Central memory CD8-positive, alpha-beta T cell (primary cell): ENCODE measurements around the gene EEFSEC.
A peak's percentile ranks its signal among the peaks of the same experiment; 100 is the strongest.

Source experiments
- ATAC-seq: fragments of 150-1000 bp; cut with Tn5 transposase; replicated peaks from 2 replicates; pipeline ENCODE4 v1.10.0; 2022; ENCODE audit warnings: mild to moderate bottlenecking, moderate FRiP score, moderate number of reproducible peaks; ENCODE audit not compliant: poor library complexity, severe bottlenecking; ENCODE audit errors: extremely low read depth
- DNase-seq, 2 donors: peaks; one replicate each; pipeline ENCODE4 v3.0.0; 2021; ENCODE audit warnings: low spot score in 2 of 2
- H3K27ac Mint-ChIP-seq: one replicate; pipeline ENCODE4 v1.8.0; 2022; ENCODE audit warnings: low read depth, mild to moderate bottlenecking, moderate library complexity, mixed read lengths
- H3K27me3 Mint-ChIP-seq: one replicate; pipeline ENCODE4 v1.8.0; 2022; ENCODE audit warnings: mixed read lengths
- H3K36me3 Mint-ChIP-seq: one replicate; pipeline ENCODE4 v1.8.0; 2022; ENCODE audit warnings: mild to moderate bottlenecking, moderate library complexity, mixed read lengths; ENCODE audit not compliant: insufficient read depth
- H3K4me1 Mint-ChIP-seq: one replicate; pipeline ENCODE4 v1.8.0; 2022; ENCODE audit warnings: mixed read lengths
- H3K4me3 Mint-ChIP-seq: one replicate; pipeline ENCODE4 v1.8.0; 2022; ENCODE audit warnings: mild to moderate bottlenecking, moderate library complexity, mixed read lengths
- H3K9me3 Mint-ChIP-seq: one replicate; pipeline ENCODE4 v1.8.0; 2022; ENCODE audit warnings: mixed read lengths

EEFSEC gene

DNA sequence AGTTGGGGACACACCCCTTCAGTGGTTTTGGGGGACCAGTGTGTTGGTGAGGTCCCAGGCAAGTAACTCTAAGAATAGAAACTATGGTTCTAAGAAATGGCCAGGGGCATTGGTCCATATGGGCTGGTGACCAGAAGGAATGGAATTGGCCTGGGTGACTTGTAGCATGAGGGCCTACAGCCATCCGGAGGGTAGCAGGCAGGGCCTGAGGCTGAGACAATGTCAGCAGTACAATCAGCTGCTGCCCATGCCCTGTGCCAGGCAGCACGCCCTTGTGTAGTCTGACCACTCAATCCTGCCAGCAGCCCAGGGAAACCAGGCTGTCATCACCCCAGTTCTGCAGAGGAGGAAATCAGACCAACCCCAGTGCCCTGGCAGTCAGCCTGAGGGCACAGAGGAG, 212.9 kb downstream of the EEFSEC start:
- no peak for DNase-seq
- Mint-ChIP-seq H3K9me3 (no peaks in the 10 kb centered on the region), H3K4me1 (peaks cover 23% of the 10 kb centered on the region), H3K4me3 (no peak overlapping the region), H3K36me3 (peaks cover 8% of the 10 kb centered on the region), H3K27me3 (no peaks in the 10 kb centered on the region), H3K27ac (peak overlapping the region; percentile 79)
- ATAC-seq: no peak

DNA sequence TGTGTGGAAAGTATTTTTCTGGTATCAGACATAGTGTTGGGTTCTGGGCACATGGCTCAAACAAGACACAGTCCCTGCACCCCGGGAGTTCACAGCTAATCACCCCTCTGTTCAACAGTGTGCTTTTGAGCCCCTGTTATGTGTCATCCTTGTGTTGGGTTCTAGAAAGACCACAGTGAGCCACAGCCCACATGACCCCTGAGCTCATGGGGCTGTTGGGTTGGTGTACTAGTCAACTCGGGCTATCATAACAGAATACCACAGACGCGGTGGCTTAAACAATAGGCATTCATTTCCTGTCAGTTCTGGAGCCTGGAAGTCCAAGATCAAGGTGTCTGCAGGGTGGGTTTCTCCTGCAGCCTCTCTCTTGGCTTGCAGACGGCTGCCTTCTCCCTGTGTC, 213.4 kb downstream of the EEFSEC start:
- Mint-ChIP-seq H3K4me3 (no peak overlapping the region), H3K27me3 (no peaks in the 10 kb centered on the region), H3K27ac (no peak overlapping the region), H3K4me1 (peaks cover 23% of the 10 kb centered on the region), H3K9me3 (no peaks in the 10 kb centered on the region), H3K36me3 (peaks cover 8% of the 10 kb centered on the region)
- no peak for DNase-seq
- no peak for ATAC-seq

DNA sequence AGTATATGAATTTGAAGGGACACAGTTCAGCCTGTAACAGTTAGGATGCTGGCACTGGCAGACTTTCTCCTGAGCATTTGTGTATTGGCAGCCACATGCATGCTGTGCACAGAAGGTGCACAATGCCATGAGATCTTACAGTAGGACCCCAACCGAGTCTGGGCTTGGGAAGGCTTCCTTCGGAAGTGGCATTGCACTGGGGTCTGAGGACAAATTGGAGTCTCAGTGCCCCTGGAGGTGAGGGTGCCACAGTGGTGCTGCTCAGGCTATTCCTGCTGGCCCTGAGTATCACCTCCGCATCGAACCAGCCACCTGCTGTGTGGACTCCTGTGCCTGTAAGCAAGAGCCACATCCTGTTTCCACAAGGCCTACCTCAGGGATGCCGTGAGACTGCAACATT, 213.9 kb downstream of the EEFSEC start:
- Mint-ChIP-seq H3K4me3 (no peak overlapping the region), H3K27me3 (no peaks in the 10 kb centered on the region), H3K9me3 (no peaks in the 10 kb centered on the region), H3K27ac (no peak overlapping the region), H3K4me1 (peaks cover 23% of the 10 kb centered on the region), H3K36me3 (peaks cover 8% of the 10 kb centered on the region)
- DNase-seq (no peak), ATAC-seq (no peak)

DNA sequence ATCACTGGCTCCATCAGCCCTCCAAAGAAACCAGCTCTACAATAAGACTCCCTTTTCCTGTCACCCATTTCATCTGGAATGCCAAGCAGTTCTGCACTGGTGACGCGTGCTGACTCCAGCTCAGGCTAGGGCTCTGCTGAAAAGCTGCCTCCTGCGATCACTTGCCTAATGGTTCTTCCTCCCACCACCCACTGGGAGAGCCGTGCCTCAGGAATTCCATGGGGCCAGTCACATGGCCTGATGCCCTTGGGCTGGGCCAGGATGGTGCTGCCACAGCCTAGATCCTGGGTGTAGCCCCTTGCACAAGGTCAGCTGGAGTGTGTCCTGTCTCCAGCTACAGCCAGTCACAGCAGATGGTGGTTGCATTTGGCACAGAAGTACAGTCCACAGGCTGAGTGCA, 214.5 kb downstream of the EEFSEC start:
- peaks cover 23% of the 10 kb centered on the region for H3K4me1 Mint-ChIP-seq
- peaks cover 8% of the 10 kb centered on the region for H3K36me3 Mint-ChIP-seq
- H3K4me3 Mint-ChIP-seq: no peak overlapping the region
- DNase-seq (no peak), ATAC-seq (no peak)
- H3K27ac Mint-ChIP-seq: no peak overlapping the region
- H3K9me3 Mint-ChIP-seq: no peaks in the 10 kb centered on the region
- H3K27me3 Mint-ChIP-seq: no peaks in the 10 kb centered on the region

DNA sequence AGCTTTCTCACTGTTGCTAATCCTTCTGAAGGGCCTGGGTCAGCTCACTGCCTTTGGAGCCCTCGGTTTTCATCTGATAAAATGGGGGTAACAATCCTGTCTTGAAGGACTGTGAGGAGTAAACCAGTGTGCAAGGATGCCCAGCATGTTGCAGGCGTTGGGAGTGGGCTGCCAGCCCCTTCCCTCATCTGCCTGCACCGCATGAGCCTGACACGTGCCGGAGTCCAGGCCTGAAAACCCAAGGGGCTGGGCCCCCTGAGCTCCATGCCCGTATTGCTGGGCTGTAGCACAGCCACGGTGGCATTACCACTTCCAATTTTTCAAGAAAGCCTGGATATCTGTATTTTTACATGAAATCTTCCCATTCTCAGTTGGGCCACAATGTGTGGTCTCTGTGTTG, 215.3 kb downstream of the EEFSEC start:
- no peak for DNase-seq
- Mint-ChIP-seq H3K27ac (no peak overlapping the region), H3K27me3 (no peaks in the 10 kb centered on the region), H3K4me3 (no peak overlapping the region), H3K4me1 (peaks cover 23% of the 10 kb centered on the region), H3K36me3 (peaks cover 8% of the 10 kb centered on the region), H3K9me3 (no peaks in the 10 kb centered on the region)
- no peak for ATAC-seq

DNA sequence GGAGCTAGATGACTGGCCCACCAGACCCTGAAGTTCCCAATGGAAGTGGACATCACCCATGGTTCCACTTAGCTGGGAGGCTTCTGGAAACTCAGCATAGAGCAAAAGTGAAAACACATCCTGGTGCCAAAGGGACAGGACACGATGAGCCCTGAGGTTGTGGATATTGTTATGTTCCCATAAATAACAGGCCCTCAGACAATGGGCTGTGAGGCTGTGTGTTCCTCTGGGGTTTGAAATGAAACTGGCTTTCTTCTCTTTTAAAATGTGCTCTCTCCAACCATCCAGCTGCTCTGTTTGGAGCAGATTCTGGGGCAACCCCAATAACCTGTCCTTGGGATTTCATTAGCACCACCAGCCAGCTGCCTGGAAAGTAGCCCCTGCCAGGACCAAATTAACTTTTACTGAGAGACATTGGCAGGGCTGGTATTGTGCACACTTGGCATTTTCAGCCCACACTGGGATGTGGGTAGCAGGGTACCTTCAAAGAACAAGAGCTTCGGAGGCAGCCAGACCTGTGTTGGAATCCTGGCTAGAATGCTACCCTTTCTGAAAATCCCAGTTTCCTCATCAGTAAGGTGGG, 215.9 kb downstream of the EEFSEC start:
- peaks cover 8% of the 10 kb centered on the region for H3K36me3 Mint-ChIP-seq
- no peak for ATAC-seq
- H3K4me3 Mint-ChIP-seq: no peak overlapping the region
- no peak for DNase-seq
- peaks cover 23% of the 10 kb centered on the region for H3K4me1 Mint-ChIP-seq
- no peak overlapping the region for H3K27ac Mint-ChIP-seq
- no peaks in the 10 kb centered on the region for H3K27me3 Mint-ChIP-seq
- no peaks in the 10 kb centered on the region for H3K9me3 Mint-ChIP-seq

DNA sequence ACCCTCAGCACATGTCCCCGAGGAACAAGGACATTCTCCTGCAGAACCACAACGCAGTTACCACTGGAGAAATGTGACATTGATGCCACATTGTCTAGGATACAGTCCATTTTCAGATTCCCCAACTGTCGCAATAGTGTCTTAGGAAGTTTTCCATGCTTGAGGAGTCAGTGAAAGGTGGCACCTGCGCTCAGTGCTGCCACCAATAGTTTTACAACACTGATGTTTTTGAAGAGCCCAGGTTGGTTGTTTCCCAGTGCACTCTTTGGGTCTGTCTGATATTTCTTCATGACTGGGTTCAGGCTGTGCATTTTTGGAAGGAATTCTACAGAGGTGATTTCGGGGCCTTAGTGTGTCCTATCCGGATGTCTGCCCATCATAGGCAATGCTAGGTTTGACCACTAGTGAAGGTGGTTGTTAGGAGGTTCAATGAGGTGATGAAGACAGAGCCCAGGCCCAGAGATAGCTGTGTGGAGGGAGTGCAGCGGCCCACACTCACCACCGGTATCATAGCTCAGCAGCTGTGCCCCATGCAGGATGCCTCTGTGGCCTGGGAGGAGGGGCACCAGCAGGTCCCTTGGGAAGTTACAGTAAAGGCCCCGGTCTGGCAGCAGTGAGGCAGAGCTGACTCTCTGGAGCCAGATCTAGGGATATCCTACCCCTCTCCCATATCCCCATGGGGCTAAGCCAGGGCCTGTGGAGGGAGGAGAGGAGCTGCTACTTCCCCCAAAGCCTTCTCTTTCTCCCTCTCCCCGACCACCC, 216.8 kb downstream of the EEFSEC start:
- Mint-ChIP-seq H3K27ac (no peak overlapping the region), H3K9me3 (no peaks in the 10 kb centered on the region)

DNA sequence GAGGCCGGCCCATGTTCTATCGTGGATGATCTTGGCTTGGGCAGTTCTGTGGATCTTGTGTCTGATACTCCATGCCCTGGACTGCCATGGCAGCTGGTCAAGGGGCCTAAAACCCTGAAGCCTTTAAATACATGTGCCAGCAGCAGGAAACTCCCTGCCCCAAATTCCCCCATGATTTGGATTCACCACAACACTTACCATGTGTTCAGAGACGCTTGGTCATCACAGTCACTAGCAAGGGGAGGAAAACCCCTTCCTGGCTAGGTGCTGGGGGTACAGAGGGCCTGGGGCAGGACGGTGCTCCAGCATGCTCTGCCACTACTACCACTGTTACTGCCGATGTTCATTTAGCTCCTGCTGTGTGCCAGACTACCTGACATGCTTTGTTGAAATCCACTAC, 219.0 kb downstream of the EEFSEC start:
- no peaks in the 10 kb centered on the region for H3K27me3 Mint-ChIP-seq
- H3K4me1 Mint-ChIP-seq: peaks cover 12% of the 10 kb centered on the region
- no peak overlapping the region for H3K4me3 Mint-ChIP-seq
- H3K27ac Mint-ChIP-seq: no peak overlapping the region
- no peaks in the 10 kb centered on the region for H3K9me3 Mint-ChIP-seq
- no peak for ATAC-seq
- H3K36me3 Mint-ChIP-seq: peaks cover 10% of the 10 kb centered on the region
- no peak for DNase-seq

More for the DNA sequence above, 216.8 kb downstream of the EEFSEC start:
- Mint-ChIP-seq H3K27me3 (no peaks in the 10 kb centered on the region), H3K4me1 (peaks cover 23% of the 10 kb centered on the region), H3K36me3 (peaks cover 8% of the 10 kb centered on the region), H3K4me3 (no peak overlapping the region)
- DNase-seq (no peak), ATAC-seq (no peak)

DNA sequence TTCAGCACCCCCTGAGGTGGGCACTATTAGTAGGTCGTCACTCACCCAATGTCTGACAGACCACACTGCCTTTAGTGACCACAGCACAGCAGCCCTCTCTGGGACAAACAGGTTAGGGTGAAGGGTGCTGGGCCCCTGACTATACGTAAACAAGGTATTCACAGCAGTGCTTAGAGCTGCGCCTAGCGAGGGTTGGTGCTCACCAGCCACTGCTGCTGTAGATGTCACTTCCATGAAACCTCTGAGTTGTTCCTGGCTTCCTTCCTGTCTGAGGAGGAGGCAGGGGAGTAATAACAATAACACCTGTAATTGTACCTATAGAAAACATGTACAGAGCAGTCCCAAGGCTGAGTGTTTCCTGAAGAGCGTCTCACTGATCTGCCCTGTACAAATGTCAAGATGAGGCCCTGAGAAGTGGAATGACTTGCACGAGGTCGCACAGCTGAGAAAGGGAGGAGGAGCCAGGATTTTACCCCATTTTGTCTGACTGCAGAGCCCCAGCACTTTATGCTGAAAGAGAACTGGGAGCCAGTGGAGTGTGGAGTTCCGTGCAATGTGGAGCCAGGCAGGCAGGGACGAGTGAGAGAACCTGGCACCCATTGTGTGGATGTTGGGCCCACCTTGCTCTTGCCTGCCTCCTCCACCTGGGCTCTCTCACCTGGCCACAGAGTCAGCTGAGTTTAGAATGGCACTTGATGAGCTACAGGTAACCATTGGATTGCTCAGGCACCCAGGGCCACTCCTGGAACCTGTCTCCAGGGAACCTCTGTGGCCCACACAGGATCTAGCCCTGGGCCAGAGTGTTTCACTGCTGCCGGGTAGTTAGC, 219.6 kb downstream of the EEFSEC start:
- H3K9me3 Mint-ChIP-seq: no peaks in the 10 kb centered on the region
- peaks cover 12% of the 10 kb centered on the region for H3K4me1 Mint-ChIP-seq
- no peak overlapping the region for H3K27ac Mint-ChIP-seq
- no peak for ATAC-seq
- H3K36me3 Mint-ChIP-seq: peaks cover 9% of the 10 kb centered on the region
- no peak overlapping the region for H3K4me3 Mint-ChIP-seq
- H3K27me3 Mint-ChIP-seq: no peaks in the 10 kb centered on the region
- no peak for DNase-seq

DNA sequence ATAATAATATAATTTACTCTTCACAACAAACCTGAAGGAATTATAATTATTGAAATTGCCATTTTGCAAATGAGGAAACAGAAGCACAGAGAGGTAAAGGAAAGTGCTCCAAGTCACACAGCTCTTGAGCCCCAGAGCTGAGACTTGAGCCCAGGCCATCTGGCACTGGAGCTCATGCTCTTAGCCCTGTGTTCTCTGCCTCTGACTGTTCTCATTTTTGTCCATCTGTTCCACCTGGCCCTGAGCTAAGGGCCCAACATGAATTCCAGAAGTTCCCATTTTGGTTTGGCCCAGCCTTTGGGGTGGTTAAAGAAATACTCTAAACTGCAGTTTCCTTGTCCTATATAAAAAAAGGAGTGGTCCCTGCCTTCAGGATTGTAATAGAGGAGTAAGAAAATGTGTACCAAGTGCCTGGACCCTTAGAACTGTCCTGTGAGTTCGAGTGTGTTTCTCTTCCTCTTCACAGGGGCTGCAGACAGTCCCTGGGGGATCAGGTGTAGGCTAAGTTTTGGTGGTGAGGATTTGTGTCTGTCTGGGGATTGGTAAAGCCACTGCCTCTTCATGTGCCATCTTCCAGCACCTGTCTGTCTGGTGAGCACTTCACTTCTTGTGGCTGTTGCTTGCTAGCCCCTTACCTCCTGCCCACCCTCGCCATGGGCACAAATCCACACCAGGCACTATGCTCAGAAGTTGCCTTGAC, 221.6 kb downstream of the EEFSEC start:
- peaks cover 6% of the 10 kb centered on the region for H3K36me3 Mint-ChIP-seq
- H3K9me3 Mint-ChIP-seq: no peaks in the 10 kb centered on the region
- no peak overlapping the region for H3K4me3 Mint-ChIP-seq
- no peaks in the 10 kb centered on the region for H3K27me3 Mint-ChIP-seq
- H3K27ac Mint-ChIP-seq: no peak overlapping the region
- ATAC-seq: no peak
- peaks cover 9% of the 10 kb centered on the region for H3K4me1 Mint-ChIP-seq
- DNase-seq: no peak

DNA sequence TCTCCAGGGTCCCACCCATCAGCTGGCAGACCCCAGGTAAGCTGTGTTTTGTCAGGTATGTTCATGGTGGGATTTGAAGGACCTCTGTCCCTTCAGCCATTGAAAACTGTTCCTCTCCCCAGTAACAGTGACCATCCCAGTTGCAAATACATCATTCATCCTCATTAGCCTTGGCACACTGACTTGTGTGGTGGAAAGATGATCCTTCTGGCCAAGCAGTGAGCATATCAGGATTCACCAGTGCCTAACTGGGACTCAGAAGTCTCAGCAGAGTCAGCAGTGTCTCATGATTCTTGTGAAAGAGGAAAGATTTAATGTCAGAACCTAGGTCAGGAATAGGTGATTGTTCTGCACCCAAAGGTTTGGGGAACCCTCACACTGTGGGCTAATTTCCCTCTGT, 223.2 kb downstream of the EEFSEC start:
- Mint-ChIP-seq H3K36me3 (peaks cover 3% of the 10 kb centered on the region), H3K4me3 (no peak overlapping the region), H3K27ac (no peak overlapping the region), H3K27me3 (no peaks in the 10 kb centered on the region), H3K9me3 (no peaks in the 10 kb centered on the region), H3K4me1 (peaks cover 5% of the 10 kb centered on the region)
- DNase-seq: no peak
- no peak for ATAC-seq

DNA sequence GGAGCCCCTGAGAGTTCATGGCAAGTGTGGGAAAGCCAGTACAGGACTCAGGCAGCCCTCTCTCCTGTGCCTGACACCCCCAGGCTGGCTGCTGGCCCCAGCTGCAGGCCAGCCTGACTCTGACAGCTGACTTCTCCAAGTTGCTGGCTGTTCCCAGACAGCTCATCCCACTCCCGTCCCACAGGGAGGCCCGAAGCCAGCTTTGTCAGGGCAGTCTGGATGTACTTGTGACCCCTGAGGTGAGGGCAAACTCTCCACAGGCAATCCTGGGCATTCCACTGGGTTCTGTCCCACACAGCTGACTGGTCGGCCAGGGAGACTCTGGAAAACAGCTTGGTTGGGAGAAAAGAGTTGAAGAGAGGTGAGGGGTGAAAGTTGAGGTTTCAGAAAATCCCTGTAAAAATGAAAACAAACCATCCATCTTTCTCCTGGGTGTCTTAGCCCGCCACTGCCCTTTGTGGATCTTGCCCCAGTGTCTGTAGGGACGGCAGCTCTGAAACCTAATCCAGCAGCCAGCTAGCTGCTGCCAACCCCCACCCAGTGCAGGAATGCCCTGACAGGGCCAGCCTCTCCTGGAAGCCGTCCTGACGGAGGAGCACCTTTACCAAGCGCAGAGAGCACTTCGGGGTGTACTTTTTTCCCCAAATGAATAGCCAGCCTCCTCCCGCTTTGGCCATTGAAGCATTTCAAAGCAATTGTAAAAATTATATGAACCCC, 225.5 kb downstream of the EEFSEC start:
- H3K27ac Mint-ChIP-seq: no peak overlapping the region
- DNase-seq (no peak), ATAC-seq (no peak)
- H3K4me1 Mint-ChIP-seq: peaks cover 12% of the 10 kb centered on the region
- no peaks in the 10 kb centered on the region for H3K27me3 Mint-ChIP-seq
- H3K36me3 Mint-ChIP-seq: peaks cover 3% of the 10 kb centered on the region
- H3K9me3 Mint-ChIP-seq: no peaks in the 10 kb centered on the region
- H3K4me3 Mint-ChIP-seq: no peak overlapping the region
